Mesendoderm (in vitro differentiated cells): ENCODE data around the gene DLG5.

Experiments used
- DNase-seq: peaks from one replicate; pipeline ENCODE4 v3.0.0; 2013
- H2AK5ac ChIP-seq: 2 replicates; pipeline ENCODE4 v1.6.1; 2013; ENCODE audit warnings: low read length, inconsistent platforms
- H2BK120ac ChIP-seq: 2 replicates; pipeline ENCODE4 v1.6.1; 2013; ENCODE audit warnings: low read depth, mild to moderate bottlenecking, low read length, moderate library complexity, mixed read lengths
- H2BK15ac ChIP-seq: replicated peaks from 2 replicates; pipeline ENCODE4 v1.6.1; 2013; ENCODE audit warnings: low read depth, mild to moderate bottlenecking, moderate library complexity
- H2BK5ac ChIP-seq: 2 replicates; pipeline ENCODE4 v1.6.1; 2013; ENCODE audit warnings: low read length, inconsistent platforms
- H3K18ac ChIP-seq: 2 replicates; pipeline ENCODE4 v1.6.1; 2013; ENCODE audit warnings: mild to moderate bottlenecking, low read length, mixed read lengths
- H3K23ac ChIP-seq: one replicate; pipeline ENCODE4 v1.6.1; 2013; ENCODE audit warnings: low read length
- H3K27ac ChIP-seq: 2 replicates; pipeline ENCODE4 v1.5.1; 2013; ENCODE audit warnings: low read depth, mild to moderate bottlenecking, inconsistent platforms, low read length, moderate library complexity
- H3K27me3 ChIP-seq: 2 replicates; pipeline ENCODE4 v1.6.1; 2013; ENCODE audit warnings: low read length, control low read depth, mild to moderate bottlenecking, inconsistent platforms; ENCODE audit not compliant: insufficient read depth, poor library complexity
- H3K36me3 ChIP-seq: 2 replicates; pipeline ENCODE4 v1.6.1; 2013; ENCODE audit warnings: low read length, inconsistent platforms; ENCODE audit not compliant: control insufficient read depth, insufficient read depth
- H3K4ac ChIP-seq: one replicate; pipeline ENCODE4 v1.6.1; 2013; ENCODE audit warnings: low read depth, mild to moderate bottlenecking, low read length, moderate library complexity
- H3K4me1 ChIP-seq: 2 replicates; pipeline ENCODE4 v1.6.1; 2013; ENCODE audit warnings: low read depth, low read length, inconsistent platforms; ENCODE audit not compliant: control insufficient read depth
- H3K4me2 ChIP-seq: 2 replicates; pipeline ENCODE4 v1.6.1; 2013; ENCODE audit warnings: low read length
- H3K4me3 ChIP-seq: 2 replicates; pipeline ENCODE4 v1.5.1; 2013; ENCODE audit warnings: mild to moderate bottlenecking, low read length
- H3K56ac ChIP-seq: one replicate; pipeline ENCODE4 v1.6.1; 2013; ENCODE audit warnings: low read length
- H3K79me1 ChIP-seq: 2 replicates; pipeline ENCODE4 v1.6.1; 2013; ENCODE audit warnings: low read length, inconsistent platforms
- H3K79me2 ChIP-seq: 2 replicates; pipeline ENCODE4 v1.6.1; 2013; ENCODE audit warnings: mild to moderate bottlenecking, low read length; ENCODE audit not compliant: control insufficient read depth, insufficient read depth
- H3K9ac ChIP-seq: 2 replicates; pipeline ENCODE4 v1.6.1; 2013; ENCODE audit warnings: low read length, inconsistent platforms
- H4K5ac ChIP-seq: one replicate; pipeline ENCODE4 v1.6.1; 2013; ENCODE audit warnings: low read length
- H4K8ac ChIP-seq: one replicate; pipeline ENCODE4 v1.6.1; 2013; ENCODE audit warnings: low read depth, mild to moderate bottlenecking, control low read depth, low read length, moderate library complexity
- WGBS: extraction: QIAGEN DNeasy Blood & Tissue Kit; methylation state at CpG from one replicate; pipeline ENCODE4 v1.1.7; 2013; ENCODE audit warnings: low lambda C conversion rate, missing lambda C conversion rate; ENCODE audit not compliant: insufficient coverage; ENCODE audit errors: extremely low coverage; 5-methylcytosine and 5-hydroxymethylcytosine counted together

The DLG5 gene

GRCh38 chr10:77791506-77791905, 135.0 kb downstream of the DLG5 start:
- Histone ChIP-seq H2BK120ac (no peak overlapping the region), H3K18ac (no peak overlapping the region), H2BK15ac (no peak overlapping the region), H3K36me3 (peaks cover 13% of the 10 kb centered on the region), H4K8ac (no peak overlapping the region), H2BK5ac (no peak overlapping the region), H3K4me2 (no peak overlapping the region), H3K79me2 (no peaks in the 10 kb centered on the region), H3K23ac (no peak overlapping the region), H3K4ac (no peak overlapping the region), H3K4me3 (no peak overlapping the region), H3K9ac (no peak overlapping the region), H4K5ac (no peak overlapping the region), H2AK5ac (no peak overlapping the region), H3K27ac (no peak overlapping the region), H3K56ac (no peak overlapping the region), H3K27me3 (no peaks in the 10 kb centered on the region), H3K4me1 (no peaks in the 10 kb centered on the region), H3K79me1 (peaks cover 2% of the 10 kb centered on the region)
- WGBS, result no CpG with 5 or more reads among the region's 7 CpGs
- DNase-seq, result no peak

GRCh38 chr10:77789861-77790260, 136.7 kb downstream of the DLG5 start:
- no peak overlapping the region for H2BK5ac ChIP-seq
- no peak overlapping the region for H3K4ac ChIP-seq
- H3K4me2 ChIP-seq, result no peak overlapping the region
- no peak overlapping the region for H4K5ac ChIP-seq
- H3K79me2 ChIP-seq, result no peaks in the 10 kb centered on the region
- no peak overlapping the region for H2BK120ac ChIP-seq
- no peak overlapping the region for H3K18ac ChIP-seq
- H3K9ac ChIP-seq, result no peak overlapping the region
- no peak overlapping the region for H3K4me3 ChIP-seq
- no peak overlapping the region for H3K56ac ChIP-seq
- no peak overlapping the region for H4K8ac ChIP-seq
- H3K4me1 ChIP-seq, result no peaks in the 10 kb centered on the region
- H3K27me3 ChIP-seq, result no peaks in the 10 kb centered on the region
- no peak overlapping the region for H2BK15ac ChIP-seq
- DNase-seq, result no peak
- H2AK5ac ChIP-seq, result no peak overlapping the region
- peaks cover 11% of the 10 kb centered on the region for H3K36me3 ChIP-seq
- H3K79me1 ChIP-seq, result peaks cover 2% of the 10 kb centered on the region
- no CpG with 5 or more reads among the region's 7 CpGs for WGBS
- no peak overlapping the region for H3K27ac ChIP-seq
- no peak overlapping the region for H3K23ac ChIP-seq

- no peak overlapping the region for H2BK15ac ChIP-seq
- no peak overlapping the region for H3K4me2 ChIP-seq
- no peak overlapping the region for H2BK5ac ChIP-seq
- WGBS, result no CpG with 5 or more reads among the region's 5 CpGs
- H3K36me3 ChIP-seq, result peaks cover 12% of the 10 kb centered on the region
- no peak overlapping the region for H3K56ac ChIP-seq
- H2AK5ac ChIP-seq, result no peak overlapping the region
- no peak for DNase-seq
- H4K5ac ChIP-seq, result no peak overlapping the region
- H3K9ac ChIP-seq, result no peak overlapping the region
- H3K79me1 ChIP-seq, result peaks cover 2% of the 10 kb centered on the region
- H3K23ac ChIP-seq, result no peak overlapping the region
- H3K27me3 ChIP-seq, result no peaks in the 10 kb centered on the region
- H3K27ac ChIP-seq, result no peak overlapping the region
- no peak overlapping the region for H3K4ac ChIP-seq
- H2BK120ac ChIP-seq, result no peak overlapping the region
- no peak overlapping the region for H3K18ac ChIP-seq
- no peaks in the 10 kb centered on the region for H3K79me2 ChIP-seq
- no peaks in the 10 kb centered on the region for H3K4me1 ChIP-seq
- no peak overlapping the region for H4K8ac ChIP-seq
- no peak overlapping the region for H3K4me3 ChIP-seq
Measured at GRCh38 chr10:77789016-77789415, 137.5 kb downstream of the DLG5 start.

GRCh38 chr10:77788496-77789010, 138.0 kb downstream of the DLG5 start:
- Histone ChIP-seq H3K4ac (no peak overlapping the region), H3K4me3 (no peak overlapping the region), H4K5ac (no peak overlapping the region), H3K4me1 (no peaks in the 10 kb centered on the region), H2AK5ac (no peak overlapping the region), H4K8ac (no peak overlapping the region), H3K27me3 (no peaks in the 10 kb centered on the region), H3K36me3 (peaks cover 9% of the 10 kb centered on the region), H3K23ac (no peak overlapping the region), H3K27ac (no peak overlapping the region), H2BK15ac (no peak overlapping the region), H3K9ac (no peak overlapping the region), H3K56ac (no peak overlapping the region), H2BK120ac (no peak overlapping the region), H2BK5ac (no peak overlapping the region), H3K79me2 (no peaks in the 10 kb centered on the region), H3K18ac (no peak overlapping the region), H3K4me2 (no peak overlapping the region), H3K79me1 (peaks cover 2% of the 10 kb centered on the region)
- WGBS, result no CpG with 5 or more reads among the region's 11 CpGs
- no peak for DNase-seq

- Histone ChIP-seq H3K27ac (no peak overlapping the region), H3K4me1 (no peaks in the 10 kb centered on the region), H2BK120ac (no peak overlapping the region), H2BK5ac (no peak overlapping the region), H3K56ac (no peak overlapping the region), H4K8ac (no peak overlapping the region), H3K4me2 (no peak overlapping the region), H3K79me1 (peaks cover 2% of the 10 kb centered on the region), H3K79me2 (no peaks in the 10 kb centered on the region), H2BK15ac (no peak overlapping the region), H3K18ac (no peak overlapping the region), H3K36me3 (peaks cover 14% of the 10 kb centered on the region), H3K4me3 (no peak overlapping the region), H3K27me3 (no peaks in the 10 kb centered on the region), H3K23ac (no peak overlapping the region), H4K5ac (no peak overlapping the region), H3K9ac (no peak overlapping the region), H2AK5ac (no peak overlapping the region), H3K4ac (no peak overlapping the region)
- no CpG with 5 or more reads among the region's 12 CpGs for WGBS
- DNase-seq, result no peak
Measured at GRCh38 chr10:77787440-77787839, 139.1 kb downstream of the DLG5 start.

GRCh38 chr10:77784856-77785255, 141.7 kb downstream of the DLG5 start:
- Histone ChIP-seq H3K4me3 (no peak overlapping the region), H3K27ac (no peak overlapping the region), H3K4me2 (no peak overlapping the region), H3K4me1 (no peaks in the 10 kb centered on the region), H2AK5ac (no peak overlapping the region), H4K8ac (no peak overlapping the region), H4K5ac (no peak overlapping the region), H3K79me1 (no peaks in the 10 kb centered on the region), H3K27me3 (no peaks in the 10 kb centered on the region), H3K18ac (no peak overlapping the region), H3K23ac (no peak overlapping the region), H3K4ac (no peak overlapping the region), H2BK5ac (no peak overlapping the region), H2BK15ac (no peak overlapping the region), H3K79me2 (no peaks in the 10 kb centered on the region), H3K9ac (no peak overlapping the region), H3K36me3 (peaks cover 13% of the 10 kb centered on the region), H3K56ac (no peak overlapping the region), H2BK120ac (no peak overlapping the region)
- WGBS, result no CpG with 5 or more reads among the region's 4 CpGs
- DNase-seq, result no peak
